NCI-H187 (cell line): ENCODE measurements around the gene ADAMTS2.
"Not testable (repeated sequence)": the region's sequence is repeated elsewhere in the genome, so short reads cannot be mapped to it uniquely, and the experiment has no call there.

Source experiments
- DNase-seq, 2 experiments: peaks; one replicate each; lab custom pipeline; 2025; lab: John Stamatoyannopoulos, UW

The ADAMTS2 gene

DNA sequence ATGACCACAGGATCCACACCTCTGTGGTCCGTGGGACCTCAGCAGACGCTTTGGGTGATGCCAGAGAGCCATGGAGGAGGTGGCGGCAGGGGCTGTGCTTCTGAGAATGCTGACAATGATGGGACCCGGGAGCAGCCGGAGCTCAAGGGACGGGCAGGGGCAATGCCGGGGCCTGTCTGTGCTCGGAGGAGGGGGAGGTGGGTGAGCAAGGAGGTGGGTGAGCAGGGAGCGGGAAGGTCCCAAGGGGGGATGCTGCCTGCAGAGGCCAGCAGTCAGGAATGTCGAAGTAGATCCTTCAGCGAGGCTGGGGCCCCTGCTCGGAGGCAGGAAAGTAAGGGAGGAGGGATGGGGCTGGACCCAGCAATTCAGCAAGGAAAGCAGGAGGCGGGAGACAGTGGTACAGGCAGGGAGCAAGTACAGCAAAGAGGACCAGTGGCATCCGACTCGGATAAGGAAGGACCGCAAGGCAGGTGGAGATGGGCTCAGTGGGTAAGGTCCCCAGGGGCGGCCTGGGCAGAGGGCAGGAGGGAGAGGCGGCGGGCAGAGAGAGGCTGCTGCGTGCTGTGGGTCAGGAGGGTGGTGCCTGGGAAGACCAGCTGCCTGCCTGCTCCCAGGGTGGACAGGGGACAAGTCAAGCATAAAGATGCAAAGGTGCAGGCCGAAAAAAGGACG lies 49.0 kb downstream of the ADAMTS2 start:
- DNase-seq, result no peak

DNA sequence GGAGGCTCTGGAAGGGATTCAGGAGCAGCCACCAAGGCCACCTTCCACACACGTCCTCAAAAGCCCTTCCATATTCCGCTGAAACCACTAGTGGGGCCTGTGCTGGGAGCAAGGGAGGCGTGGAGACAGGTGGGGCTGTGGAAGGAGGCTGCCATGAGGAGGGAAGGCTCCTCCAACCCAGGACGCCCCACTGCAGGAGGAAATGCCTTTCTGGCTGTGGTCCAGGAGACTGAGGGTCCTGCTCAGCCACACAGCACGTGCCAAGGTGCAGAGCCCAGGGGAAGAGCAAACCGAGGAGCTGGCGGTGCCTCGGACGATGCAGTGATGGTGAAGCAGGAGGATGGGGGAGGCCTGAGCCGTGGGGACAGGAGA lies 49.5 kb downstream of the ADAMTS2 start:
- DNase-seq, result no peak

DNA sequence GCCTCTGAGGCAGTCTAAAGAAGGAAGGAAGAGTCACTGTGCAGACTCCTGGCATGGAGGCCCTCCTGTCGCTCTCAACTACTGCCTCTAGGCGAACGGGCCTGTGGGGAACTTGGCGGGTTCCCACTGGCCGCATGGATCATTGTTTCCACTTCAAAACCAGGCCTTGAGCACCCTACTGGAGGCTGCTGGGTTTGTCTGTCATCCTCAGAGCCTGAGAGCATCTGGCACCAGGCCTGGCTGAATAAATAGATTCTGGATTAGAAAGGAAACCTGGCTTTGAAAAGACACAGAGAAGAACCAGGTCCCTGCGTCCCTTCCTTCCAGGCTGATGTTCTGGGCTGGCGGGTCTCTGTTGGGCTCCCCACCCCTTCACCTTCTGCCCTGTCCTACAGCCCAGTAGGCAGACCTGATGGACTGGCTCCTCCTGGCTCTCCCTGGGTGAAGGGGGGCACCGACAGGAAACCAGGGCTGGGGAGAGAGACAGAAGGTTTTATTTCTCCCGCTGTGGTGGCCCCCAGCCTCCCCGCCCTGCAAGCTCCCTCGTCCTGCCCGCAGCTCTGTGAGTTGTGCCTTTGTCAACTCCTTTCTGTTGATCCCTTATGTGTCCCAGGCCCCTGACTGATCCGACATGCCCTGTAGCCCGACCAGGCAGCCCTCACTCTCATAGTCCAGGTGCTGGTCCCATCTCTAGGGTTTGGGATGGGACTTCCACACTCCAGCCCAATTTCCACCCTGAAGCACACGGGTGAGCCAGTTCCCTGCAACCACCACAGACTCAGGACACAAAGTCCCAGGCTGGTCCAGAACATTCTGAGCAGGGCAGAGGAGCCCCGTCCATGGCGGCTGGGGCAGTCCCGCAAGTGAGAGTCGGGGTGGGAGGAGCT lies 50.1 kb downstream of the ADAMTS2 start:
- DNase-seq, result no peak

DNA sequence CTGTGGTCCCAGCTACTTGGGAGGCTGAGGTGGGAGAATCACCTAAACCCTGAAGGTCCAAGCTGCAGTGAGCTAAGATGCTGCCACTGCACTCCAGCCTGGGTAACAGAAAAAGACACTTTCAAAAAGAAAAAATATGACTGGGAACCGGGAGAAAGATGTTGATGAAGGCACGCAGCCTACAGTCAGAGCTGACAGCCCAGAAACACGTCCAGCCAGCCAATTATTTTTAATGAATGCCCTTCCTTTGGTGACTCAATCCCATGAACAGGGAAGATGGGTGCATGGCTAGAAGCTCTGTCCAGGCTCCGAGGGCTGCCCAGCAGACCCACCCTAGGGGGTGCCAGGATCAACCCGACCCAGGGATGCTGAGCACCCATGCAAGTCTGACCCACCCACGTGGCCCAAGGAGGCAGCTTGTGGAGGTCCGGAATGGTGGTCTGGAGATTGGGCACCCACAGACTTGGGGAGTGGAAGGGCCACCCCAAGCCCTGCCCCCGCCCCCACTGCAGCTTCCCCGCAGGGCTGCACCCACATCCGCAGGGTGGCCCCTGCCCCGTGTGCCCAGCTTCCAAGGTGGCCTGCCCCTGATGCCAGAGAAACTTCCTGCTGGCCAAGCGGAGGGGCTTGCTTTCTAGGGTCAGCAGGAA lies 51.0 kb downstream of the ADAMTS2 start:
- DNase-seq, result no peak

DNA sequence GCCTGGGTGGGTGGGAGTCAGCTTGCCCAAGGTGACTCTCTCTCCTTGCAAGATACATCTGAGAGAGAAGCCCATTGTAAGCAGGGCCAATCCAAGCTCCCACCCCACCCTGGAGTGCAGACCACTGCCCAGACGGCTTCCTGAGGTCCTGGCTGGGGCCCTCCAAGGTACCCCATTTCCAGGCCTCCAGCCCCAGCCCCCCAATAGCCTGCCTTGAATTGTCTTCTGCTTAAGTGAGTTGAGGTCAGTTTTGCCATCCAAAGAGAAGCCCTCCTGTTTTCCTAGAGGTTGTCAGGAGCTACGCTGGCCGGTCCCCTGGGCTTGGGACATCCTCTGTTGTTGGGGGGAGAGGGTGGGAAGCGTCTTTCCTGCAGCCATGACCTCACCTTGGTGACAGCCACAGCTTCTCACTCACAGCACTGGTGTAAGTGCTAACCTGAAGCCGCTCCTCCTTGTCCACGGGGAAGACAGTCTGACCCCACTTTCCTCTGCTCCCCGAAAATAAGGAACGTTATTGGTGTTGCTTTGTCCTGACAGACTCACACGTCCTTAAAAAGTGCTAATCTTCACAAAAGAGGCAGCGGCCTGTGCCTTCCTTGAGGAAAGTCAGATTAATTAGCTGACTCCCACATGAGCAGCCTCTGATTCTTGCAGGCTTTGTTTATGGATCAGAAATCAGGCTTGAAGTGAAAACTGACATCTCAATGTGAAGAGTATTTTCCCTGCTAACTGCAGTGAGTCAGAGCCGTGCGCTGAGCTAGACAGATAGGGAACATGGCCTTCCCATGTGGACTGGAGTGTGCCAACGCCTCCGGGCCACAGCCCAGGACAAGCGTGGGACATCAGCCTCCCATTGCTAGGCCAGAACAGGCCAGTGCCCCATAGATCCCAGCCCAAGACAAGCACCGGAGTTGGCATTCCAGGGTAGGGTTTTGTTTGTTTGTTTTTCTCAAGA lies 52.3 kb downstream of the ADAMTS2 start:
- no peak for DNase-seq

DNA sequence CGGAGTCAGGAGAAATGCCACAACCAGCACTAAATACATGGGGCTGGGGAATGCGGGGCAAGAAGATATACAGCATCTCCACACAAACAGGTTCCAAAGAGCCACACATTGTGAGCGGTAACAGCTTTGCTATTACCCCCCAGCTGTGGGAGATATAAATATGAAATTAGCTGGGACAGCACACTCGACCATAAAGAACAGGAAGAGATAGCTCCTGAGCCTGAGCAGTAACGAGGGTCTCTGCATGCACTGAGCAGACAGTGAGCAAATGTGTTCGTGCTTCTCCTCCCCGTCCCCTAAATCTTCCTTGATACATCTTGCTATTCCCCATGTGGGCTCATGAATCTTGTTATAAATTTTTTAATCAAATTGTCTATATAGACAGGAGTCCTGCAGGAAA lies 53.1 kb downstream of the ADAMTS2 start:
- DNase-seq, result no peak

DNA sequence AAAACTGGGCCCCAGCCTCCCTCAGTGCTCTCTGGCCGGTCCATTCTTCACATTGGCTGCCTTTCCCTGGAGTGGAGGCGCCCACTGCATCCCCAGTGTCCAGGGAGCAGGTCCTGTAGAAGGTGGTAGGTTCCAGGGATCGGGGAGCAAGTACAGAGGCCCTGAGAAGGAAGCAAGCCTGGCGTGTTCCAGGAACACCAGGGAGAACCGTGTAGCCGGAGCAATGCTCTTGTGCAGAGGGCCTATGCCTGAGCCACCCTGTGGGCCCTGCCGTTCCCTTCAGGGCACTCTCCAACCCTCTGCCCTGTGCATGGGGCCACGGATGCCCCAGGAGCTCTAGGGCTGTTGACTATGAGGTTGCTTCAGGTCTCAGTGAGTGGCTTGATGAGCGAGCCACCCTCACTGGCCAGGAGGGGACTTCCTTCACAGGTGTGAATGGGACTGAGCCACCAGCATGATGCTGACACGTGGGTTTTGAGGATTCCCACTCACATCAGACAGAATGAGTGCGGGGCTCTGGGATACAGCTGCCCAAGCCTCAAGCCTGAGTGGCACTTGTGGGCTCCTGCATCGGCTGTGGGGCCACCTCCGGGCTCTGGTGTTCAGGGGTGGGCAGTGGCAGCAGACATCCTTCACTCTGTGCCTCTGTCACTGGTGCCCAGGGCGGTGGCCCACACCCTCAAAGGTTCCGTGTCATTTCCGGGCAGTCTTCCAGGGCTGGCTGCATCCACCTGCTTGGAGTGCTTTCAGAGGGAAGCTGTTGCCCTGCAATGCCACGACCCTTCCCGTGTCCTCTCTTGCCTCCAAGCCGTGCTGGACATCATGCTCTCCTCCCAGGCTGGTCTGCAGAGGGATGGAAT lies 54.4 kb downstream of the ADAMTS2 start:
- DNase-seq, result no peak

DNA sequence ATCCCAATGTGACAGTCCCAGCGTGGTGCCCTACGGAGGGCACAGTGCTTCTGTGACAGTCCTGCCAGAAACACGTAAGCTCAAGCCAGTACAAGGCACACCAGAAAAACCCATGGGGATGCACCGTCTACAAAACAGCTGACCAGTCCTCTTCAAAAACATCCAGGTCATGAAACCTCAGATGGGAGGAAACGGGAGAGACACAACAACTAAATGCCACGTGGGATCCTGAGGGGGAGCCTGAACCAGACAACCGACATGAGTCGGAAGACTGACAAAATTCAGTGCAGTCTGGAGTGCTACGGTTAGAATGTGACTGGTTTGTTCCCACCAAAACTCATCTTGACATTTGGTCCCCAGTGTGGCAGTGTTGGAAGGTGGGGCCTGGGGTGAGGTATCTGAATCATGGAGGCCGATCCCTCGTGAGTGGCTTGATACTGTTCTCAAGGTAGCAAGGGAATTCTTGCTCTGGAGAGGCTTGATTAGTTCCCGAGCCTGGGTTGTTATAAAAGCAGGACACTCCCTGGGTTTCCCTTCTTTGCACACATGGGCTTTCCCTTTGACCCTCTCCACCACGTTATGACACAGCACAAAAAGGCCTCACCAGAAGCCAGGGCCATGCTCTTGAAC lies 55.4 kb downstream of the ADAMTS2 start:
- DNase-seq, result no peak

DNA sequence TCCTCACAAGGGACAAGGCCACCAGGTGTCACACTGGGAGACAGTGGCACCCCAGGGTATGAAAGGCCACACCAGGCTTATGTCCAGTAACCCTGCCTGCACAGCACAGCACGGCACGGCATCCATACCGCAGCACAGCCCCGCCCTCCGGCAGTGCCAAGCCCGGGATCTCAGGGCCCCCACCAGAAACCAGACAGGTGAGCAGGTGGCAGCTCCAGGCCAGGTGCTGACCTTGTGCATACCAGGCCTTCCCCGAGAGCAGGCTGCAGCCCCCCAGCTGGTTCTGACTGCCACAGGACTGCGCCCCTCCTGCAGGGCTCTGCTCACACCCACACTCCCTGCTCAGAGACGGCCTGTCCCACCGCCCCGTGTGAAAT lies 56.5 kb downstream of the ADAMTS2 start:
- DNase-seq, result no peak

DNA sequence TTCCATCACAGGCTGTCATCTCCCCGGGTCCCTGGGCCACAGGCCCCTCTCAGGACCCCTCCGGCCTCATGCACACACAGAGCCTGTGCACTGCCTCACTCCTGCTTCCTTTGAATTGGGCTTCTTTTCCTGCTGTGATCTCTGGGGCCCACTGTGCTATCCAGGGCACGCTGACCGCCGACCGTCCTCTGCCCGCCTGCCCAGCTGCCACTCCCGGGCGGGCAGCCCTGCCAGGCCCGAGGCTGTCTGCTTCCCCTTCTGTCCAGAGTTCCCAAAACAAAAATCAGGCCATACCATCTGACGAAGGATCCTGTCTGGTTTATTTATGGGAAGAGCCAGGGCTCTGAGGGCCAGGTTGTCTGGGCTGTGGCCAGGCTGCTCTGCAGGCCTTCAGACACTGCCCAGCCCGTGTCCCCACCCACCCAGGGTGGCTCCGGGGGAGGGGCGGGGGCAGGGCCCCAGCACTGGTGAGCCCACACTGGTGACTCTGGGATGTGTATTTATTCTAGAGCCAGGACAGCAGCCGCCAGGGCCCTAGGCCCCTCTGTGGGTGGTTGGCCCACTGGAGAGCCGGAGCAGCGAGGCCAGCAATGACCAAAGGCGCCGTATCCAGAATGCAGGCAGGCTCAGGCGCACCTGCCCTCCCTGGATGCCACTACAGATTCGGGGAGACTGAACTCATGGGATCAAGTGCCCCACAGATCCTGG lies 57.0 kb downstream of the ADAMTS2 start:
- no peak for DNase-seq

DNA sequence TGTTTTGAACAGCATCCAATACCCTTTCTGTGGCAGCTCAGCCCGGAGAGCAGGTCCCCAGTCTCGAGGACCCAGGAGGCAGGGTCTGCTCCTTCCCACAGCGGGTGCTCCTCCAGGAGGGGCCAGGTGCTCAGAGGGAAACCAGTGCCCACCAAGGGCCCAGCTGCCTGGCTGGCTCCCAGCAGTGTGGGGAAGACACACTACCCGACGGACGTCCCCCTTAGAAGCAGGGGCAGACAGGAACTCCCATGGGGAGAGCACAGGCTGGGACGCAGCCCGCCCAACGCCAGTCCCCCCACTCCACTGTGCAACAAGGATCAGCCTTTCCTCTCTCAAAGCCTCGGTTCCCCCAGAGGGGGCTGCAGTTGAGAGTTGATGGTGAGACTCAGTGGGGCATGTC lies 57.6 kb downstream of the ADAMTS2 start:
- DNase-seq, result no peak

DNA sequence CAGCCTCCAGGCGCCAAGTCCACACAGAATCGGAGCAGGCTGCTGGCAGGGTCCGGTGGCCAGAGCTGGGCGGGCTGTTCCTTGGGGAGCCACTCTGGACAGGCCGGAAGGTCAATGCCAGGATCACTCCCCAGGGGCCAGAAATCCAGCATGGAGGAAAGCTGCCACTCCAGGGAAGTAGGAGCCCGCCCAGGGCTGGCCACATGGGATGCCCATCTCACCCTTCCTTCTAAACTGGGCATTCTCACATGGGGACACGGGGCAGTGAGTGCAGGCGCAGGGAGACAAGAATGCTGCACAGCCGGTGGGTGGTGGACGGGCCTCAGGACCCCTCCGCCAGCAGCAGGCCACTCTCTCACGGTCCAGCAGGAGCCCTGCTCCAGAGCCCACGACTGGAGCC lies 58.2 kb downstream of the ADAMTS2 start:
- DNase-seq, result no peak

DNA sequence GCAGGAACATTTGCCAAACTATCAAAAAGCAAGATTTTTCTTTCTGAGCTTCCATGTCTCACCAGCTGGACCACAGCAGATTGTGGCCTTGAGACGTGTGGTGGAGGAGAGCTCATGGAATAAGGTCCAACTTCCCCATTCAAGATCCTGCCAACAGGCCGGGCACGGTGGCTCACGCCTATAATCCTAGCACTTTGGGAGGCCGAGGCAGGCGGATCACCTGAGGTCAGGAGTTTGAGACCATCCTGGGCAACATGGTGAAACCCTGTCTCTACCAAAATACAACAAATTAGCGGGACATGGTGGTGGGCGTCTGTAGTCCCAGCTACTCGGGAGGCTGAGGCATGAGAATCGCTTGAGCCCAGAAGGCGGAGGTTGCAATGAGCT lies 59.5 kb downstream of the ADAMTS2 start:
- DNase-seq, result not testable (repeated sequence)

DNA sequence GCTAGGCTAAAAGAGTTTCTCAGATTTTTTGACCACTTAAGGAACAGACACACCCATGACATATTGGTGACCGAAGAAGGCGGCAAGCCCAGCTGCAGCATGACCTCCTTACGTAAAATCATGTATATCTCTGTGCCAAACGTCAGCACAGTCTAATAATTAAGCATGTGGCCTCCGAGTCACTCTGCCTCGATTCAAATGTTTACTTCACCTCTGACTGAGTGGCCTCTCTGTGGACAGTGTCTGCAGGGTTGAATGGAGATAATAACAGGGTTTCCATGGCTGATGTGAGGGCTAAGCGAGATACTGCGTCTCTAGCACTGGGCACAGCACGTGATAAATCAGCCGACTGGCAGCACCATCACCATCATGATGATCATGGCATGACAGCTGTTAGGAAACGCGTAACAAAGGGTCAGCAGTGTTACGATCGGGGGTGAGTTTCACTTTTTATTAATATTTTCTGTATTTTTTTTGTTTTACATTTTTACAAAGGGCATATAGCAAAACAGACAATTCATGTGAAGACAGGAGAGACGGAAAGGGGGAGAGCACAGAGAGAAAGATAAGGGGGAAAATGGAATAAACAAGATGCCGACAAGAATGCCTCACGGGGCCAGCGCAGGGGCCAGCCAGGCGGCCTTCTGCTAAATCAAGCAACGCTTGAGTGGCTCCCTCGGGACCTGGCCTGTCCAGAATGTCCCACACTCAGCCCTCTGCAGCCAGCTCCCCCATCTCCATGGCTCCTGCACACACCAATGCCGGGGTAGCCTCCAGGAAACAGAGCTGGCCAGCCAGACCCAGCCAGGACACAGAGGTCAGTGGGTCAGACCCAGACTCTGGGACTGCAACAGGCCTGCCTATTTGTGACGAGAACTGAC lies 60.3 kb downstream of the ADAMTS2 start:
- DNase-seq, result no peak

DNA sequence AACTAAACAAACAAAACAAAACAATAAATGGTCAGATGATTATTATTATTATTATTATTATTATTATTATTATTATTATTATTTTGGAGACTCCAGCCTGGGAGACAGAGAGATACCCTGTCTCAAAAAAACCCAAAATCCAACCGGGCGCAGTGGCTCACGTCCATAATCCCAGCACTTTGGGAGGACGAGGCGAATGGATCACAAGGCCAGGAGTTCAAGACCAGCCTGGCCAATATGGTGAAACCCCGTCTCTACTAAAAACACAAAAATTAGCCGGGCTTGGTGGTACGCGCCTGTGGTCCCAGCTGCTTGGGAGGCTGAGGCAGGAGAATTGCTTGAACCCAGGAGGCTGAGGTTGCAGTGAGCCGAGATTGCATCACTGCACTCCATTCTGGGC lies 61.4 kb downstream of the ADAMTS2 start:
- DNase-seq, result not testable (repeated sequence)

DNA sequence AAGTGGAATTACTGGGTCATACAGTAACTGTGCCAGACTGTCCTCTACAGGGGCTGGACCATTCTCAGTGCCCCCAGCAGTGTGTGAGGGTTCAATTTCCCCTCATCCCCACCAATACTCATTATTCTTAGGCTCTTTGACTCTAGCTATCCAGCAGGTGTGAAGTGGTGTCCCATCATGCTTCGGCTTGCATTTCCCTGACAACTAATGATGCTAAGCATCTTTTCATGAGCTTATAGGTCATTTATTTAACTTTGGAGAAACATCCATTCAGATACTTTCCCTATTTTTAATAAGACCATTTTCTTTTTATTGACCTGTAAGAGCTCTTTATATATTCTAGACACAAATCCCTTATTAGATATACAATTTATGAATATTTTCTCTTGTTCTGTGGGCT lies 63.6 kb downstream of the ADAMTS2 start:
- no peak for DNase-seq

DNA sequence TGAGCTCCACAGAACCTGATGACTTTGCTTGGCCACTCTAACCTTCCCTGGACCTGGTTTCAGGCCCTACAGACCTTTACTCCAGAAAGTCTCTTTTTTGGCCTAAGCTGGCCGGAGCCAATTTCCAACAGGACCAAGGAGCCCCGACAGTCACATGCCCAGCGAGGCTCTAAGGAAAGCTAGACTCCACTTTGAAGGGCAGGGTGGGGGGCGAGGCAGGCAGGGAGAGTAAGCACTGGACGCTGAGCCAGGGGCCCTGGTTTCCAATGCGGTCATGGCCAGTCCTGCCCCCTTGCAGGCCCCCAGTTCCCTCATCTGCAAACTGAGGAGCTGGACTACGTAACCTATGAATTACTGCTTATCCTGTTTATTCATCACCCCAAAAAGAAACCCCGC lies 65.2 kb downstream of the ADAMTS2 start:
- no peak for DNase-seq

DNA sequence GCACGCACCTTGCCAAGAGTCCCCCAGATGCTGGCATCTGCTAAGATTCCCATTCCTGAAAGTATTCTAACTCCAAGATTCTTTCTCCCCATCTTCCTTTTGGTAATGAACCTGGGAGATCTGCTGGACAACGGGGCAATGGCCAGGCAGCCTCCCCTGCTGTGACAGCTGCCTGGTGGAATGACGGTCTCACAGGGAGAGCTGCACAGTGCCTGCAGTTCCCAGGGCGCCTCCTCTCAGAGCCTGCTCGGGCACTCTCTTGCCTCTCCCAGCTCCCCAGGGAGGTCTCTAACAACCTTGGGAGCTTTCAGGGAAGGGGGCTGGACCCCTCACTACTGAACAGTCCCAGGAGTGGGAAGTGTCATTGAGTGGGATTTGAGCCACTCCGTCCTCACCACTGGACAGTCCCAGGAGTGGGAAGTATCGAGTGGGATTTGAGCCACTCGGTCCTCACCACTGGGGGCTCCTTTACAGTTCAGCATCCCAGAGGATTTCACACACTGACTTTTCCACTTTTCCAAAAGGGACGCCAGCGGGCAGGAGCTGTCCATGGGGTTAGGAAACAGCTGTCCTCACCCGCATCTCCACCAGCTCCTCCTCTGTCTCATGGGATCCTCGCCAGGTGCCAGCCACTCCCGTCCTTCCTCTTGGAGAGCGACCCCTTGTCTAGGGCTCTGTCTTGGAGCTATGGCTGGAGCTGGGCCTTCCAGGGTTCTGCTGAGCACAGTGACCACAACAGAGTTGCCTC lies 65.7 kb downstream of the ADAMTS2 start:
- DNase-seq, result no peak
